ENCODE data around the gene SPTLC3. TPM values are rescaled to one million over a fixed set of nuclear protein-coding genes. Genes with fewer than 3 reads are reported as not detected.

The SPTLC3 gene
- total and polyA plus RNA-seq, 2 of the 13 experiments (the other 11 are each of a cell fraction or from before 2014, with no cell fraction given) = 20.5 to 95.6 TPM

DNA sequence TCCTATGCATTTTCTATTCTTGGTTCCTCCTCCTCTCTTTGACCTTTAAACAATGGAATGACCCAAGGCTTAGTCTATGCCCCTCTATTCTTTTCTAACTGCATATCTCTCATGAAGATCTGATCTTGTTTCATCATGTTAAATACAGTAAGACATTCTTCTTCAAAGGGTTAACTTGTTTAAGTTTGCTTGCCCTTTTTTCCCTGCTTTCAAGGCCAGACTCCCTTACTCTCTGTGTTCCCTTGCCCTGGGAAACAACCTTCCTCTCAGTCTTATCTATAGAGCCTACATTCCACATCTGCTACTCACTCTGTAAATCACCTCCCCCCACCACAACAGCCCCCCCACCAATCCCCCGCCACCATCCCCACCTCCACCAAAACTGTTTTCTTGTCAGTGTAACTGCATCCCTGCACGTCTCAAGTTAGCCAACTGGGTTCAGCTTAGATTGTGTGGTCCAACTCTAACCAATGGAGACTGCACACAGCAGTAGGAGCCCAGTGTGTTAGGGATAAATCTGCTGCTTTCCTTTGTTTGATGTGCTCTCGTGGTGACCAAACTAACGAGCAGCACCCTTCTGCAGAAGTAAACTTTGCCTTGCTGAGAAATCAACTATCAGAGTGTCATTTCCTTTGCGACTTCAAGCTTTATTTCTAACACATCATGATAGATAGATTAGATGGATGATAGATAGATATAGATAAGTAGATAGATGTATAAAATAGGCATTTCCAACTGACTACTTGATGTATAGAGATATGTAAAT lies 12.6 kb downstream of the SPTLC3 start (continued):
- TF ChIP-seq, protein P1, sequence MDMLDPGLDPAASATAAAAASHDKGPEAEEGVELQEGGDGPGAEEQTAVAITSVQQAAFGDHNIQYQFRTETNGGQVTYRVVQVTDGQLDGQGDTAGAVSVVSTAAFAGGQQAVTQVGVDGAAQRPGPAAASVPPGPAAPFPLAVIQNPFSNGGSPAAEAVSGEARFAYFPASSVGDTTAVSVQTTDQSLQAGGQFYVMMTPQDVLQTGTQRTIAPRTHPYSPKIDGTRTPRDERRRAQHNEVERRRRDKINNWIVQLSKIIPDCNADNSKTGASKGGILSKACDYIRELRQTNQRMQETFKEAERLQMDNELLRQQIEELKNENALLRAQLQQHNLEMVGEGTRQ (IDR thresholded peaks at IDR 0.05; ENCODE audit: low read depth, low read length) = no peak
- TF ChIP-seq, protein P1 (CRISPR knock-in tag; IDR thresholded peaks at IDR 0.05; ENCODE audit: borderline replicate concordance) = no peak
- TF ChIP-seq ZFP37 (CRISPR knock-in tag; IDR thresholded peaks at IDR 0.05; ENCODE audit: borderline replicate concordance) (no peak), ZNF652 (CRISPR knock-in tag; IDR thresholded peaks at IDR 0.05; ENCODE audit: borderline replicate concordance, low read depth) (peak; percentile 88), CEBPG (CRISPR knock-in tag; IDR thresholded peaks at IDR 0.05) (no peak), SOX6 (IDR thresholded peaks at IDR 0.05) (no peak), SOX6 (CRISPR knock-in tag; IDR thresholded peaks at IDR 0.05) (peak; percentile 48; the same call in 1 of the 2 replicates), SSRP1 (CRISPR knock-in tag; IDR thresholded peaks at IDR 0.05) (no peak), ZNF629 (CRISPR knock-in tag; conservative IDR thresholded peaks at IDR 0.05) (no peak), SAP130 (CRISPR knock-in tag; IDR thresholded peaks at IDR 0.05; ENCODE audit: low read depth) (no peak), HNRNPK (IDR thresholded peaks at IDR 0.05; ENCODE audit: low read depth, low read length, poor library complexity, severe bottlenecking) (peak; percentile 34), ZSCAN12 (CRISPR knock-in tag; IDR thresholded peaks at IDR 0.05) (no peak), FOXP1 (IDR thresholded peaks at IDR 0.05) (no peak), FOXP1 (CRISPR knock-in tag; IDR thresholded peaks at IDR 0.05) (0 out of 2 replicates have a peak, but pooled peaks have one; percentile 16), ZSCAN20 (CRISPR knock-in tag; IDR thresholded peaks at IDR 0.05; ENCODE audit: borderline replicate concordance) (no peak), HDAC2 (CRISPR knock-in tag; IDR thresholded peaks at IDR 0.05) (no peak), JARID2 (CRISPR knock-in tag; IDR thresholded peaks at IDR 0.05; ENCODE audit: insufficient replicate concordance) (no peak)
- TF ChIP-seq, protein P2, sequence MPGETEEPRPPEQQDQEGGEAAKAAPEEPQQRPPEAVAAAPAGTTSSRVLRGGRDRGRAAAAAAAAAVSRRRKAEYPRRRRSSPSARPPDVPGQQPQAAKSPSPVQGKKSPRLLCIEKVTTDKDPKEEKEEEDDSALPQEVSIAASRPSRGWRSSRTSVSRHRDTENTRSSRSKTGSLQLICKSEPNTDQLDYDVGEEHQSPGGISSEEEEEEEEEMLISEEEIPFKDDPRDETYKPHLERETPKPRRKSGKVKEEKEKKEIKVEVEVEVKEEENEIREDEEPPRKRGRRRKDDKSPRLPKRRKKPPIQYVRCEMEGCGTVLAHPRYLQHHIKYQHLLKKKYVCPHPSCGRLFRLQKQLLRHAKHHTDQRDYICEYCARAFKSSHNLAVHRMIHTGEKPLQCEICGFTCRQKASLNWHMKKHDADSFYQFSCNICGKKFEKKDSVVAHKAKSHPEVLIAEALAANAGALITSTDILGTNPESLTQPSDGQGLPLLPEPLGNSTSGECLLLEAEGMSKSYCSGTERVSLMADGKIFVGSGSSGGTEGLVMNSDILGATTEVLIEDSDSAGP (CRISPR knock-in tag; IDR thresholded peaks at IDR 0.05; ENCODE audit: borderline replicate concordance) = no peak
- TF ChIP-seq, protein P3, sequence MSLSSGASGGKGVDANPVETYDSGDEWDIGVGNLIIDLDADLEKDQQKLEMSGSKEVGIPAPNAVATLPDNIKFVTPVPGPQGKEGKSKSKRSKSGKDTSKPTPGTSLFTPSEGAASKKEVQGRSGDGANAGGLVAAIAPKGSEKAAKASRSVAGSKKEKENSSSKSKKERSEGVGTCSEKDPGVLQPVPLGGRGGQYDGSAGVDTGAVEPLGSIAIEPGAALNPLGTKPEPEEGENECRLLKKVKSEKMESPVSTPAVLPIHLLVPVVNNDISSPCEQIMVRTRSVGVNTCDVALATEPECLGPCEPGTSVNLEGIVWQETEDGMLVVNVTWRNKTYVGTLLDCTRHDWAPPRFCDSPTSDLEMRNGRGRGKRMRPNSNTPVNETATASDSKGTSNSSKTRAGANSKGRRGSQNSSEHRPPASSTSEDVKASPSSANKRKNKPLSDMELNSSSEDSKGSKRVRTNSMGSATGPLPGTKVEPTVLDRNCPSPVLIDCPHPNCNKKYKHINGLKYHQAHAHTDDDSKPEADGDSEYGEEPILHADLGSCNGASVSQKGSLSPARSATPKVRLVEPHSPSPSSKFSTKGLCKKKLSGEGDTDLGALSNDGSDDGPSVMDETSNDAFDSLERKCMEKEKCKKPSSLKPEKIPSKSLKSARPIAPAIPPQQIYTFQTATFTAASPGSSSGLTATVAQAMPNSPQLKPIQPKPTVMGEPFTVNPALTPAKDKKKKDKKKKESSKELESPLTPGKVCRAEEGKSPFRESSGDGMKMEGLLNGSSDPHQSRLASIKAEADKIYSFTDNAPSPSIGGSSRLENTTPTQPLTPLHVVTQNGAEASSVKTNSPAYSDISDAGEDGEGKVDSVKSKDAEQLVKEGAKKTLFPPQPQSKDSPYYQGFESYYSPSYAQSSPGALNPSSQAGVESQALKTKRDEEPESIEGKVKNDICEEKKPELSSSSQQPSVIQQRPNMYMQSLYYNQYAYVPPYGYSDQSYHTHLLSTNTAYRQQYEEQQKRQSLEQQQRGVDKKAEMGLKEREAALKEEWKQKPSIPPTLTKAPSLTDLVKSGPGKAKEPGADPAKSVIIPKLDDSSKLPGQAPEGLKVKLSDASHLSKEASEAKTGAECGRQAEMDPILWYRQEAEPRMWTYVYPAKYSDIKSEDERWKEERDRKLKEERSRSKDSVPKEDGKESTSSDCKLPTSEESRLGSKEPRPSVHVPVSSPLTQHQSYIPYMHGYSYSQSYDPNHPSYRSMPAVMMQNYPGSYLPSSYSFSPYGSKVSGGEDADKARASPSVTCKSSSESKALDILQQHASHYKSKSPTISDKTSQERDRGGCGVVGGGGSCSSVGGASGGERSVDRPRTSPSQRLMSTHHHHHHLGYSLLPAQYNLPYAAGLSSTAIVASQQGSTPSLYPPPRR (CRISPR knock-in tag; IDR thresholded peaks at IDR 0.05; ENCODE audit: borderline replicate concordance) = no peak
- TF ChIP-seq, protein P4, sequence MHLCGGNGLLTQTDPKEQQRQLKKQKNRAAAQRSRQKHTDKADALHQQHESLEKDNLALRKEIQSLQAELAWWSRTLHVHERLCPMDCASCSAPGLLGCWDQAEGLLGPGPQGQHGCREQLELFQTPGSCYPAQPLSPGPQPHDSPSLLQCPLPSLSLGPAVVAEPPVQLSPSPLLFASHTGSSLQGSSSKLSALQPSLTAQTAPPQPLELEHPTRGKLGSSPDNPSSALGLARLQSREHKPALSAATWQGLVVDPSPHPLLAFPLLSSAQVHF (CRISPR knock-in tag; IDR thresholded peaks at IDR 0.05) = no peak
- TF ChIP-seq, protein P5, sequence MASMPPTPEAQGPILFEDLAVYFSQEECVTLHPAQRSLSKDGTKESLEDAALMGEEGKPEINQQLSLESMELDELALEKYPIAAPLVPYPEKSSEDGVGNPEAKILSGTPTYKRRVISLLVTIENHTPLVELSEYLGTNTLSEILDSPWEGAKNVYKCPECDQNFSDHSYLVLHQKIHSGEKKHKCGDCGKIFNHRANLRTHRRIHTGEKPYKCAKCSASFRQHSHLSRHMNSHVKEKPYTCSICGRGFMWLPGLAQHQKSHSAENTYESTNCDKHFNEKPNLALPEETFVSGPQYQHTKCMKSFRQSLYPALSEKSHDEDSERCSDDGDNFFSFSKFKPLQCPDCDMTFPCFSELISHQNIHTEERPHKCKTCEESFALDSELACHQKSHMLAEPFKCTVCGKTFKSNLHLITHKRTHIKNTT (CRISPR knock-in tag; IDR thresholded peaks at IDR 0.05) = no peak
